Fibroblast of pulmonary artery (primary cell): ENCODE measurements around the gene CLSTN3.

ENCODE experiments used
- DNase-seq: peaks from one replicate; pipeline ENCODE4 v3.0.0-alpha.2; 2010; ENCODE audit warnings: low read depth
- H3K4me3 ChIP-seq: replicated peaks from 2 replicates; pipeline ENCODE4 v1.5.1; 2011; ENCODE audit warnings: low read depth, mild to moderate bottlenecking, control low read depth, low read length, moderate library complexity
- CTCF ChIP-seq: IDR thresholded peaks from 2 replicates; pipeline ENCODE4 v1.5.1; 2011; ENCODE audit warnings: mild to moderate bottlenecking, control low read depth, low read length, inconsistent platforms; ENCODE audit errors: missing control alignments

CLSTN3 gene

GRCh38 chr12:7197841-7198240 lies 67.7 kb downstream of the CLSTN3 start:
- no peak overlapping the region for H3K4me3 ChIP-seq
- DNase-seq: no peak
- TF ChIP-seq CTCF: no peak

- no peak for DNase-seq
- H3K4me3 ChIP-seq: no peak overlapping the region
- no peak for TF ChIP-seq CTCF
These were observed 72.9 kb downstream of the CLSTN3 start for GRCh38 chr12:7203109-7203508.

DNA sequence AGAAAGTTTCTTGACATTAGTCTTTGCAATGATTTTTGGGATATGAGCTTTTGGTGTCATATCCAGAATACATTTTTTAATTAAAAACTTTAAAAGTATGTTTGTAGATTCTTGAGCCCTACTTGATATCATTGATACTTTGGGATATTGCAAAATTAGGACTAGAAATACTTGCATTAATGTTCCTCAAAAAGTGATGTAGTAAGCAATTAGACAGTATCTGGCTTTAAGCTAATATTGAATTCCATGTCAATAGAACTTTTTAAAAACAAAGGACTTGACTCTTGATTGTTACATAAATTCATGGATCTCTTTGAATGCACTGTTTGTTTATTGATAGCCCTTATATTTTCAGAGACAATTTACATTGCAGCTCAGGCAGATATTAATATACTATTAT lies 74.9 kb downstream of the CLSTN3 start:
- TF ChIP-seq CTCF: no peak
- DNase-seq: no peak
- no peak overlapping the region for H3K4me3 ChIP-seq

DNA sequence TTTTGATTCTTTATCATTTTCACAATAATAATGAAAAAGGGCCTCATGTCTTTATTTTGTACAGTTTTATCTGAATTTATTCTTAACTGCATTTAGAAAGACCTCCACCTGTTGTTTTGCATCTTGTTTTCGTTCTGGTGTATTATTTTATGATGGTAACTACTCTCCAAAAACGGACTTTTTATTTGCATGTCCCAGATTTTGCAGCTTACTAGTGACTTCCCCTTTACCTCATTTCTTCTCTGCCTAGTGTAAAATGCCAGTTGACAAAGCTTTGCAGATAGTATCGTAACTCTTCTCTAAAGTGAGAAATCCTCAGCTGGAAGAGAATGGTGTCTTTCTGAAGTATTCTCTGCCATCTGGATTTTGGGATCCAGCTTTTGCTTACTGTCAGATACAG lies 76.5 kb downstream of the CLSTN3 start:
- no peak for TF ChIP-seq CTCF
- DNase-seq: no peak
- H3K4me3 ChIP-seq: no peak overlapping the region

DNA sequence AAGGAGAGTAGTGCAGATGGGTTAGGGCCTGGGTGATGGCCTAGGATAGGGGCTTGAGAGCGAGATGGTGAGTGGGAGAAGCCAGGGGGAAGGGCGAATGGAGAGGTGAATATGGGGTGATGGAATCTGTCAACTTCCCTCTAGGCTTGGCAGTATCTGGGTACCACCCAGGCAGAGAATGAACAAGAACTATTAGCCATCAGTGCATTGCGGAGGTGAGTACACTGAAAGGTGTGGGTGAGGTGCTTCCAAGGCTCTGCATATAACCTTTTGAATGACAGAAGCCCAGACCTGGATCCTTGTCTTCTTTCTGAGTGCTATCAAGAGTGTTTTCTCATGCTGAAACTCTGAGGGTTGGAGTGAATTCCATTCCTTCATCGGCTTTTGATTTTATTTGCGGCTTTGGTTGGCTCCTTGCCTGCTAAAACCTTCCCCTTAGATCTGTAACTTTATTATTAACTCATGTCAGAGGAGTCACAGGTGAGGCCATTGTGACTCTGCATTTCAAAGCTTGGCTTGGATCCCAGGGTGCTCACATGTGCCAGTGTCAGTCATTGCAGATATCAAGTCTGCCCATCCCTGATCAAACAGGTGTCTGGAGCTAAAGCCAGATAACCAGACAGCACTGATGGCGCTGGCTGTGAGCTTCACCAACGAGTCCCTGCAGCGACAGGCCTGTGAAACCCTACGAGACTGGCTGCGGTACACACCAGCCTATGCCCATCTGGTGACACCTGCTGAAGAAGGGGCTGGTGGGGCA lies 77.9 kb downstream of the CLSTN3 start:
- H3K4me3 ChIP-seq: no peak overlapping the region
- TF ChIP-seq CTCF: no peak
- no peak for DNase-seq
